Stomach (tissue), 9 donors: ENCODE measurements around the gene NRIP1. TPM values are rescaled to one million over a fixed set of nuclear protein-coding genes. Genes with fewer than 3 reads are reported as not detected.

Experiments used
- DNase-seq, 2 donors: peaks; one replicate each; pipeline versions ENCODE4 v3.0.0 to v3.0.0-alpha.2; 2013 to 2019
- H3K27ac ChIP-seq, 5 donors: fragments of 200-600 bp in 4 of 5; sonication (generic) in 4 of 5; one replicate each; pipeline ENCODE4 v1.5.1; 2013 to 2019; ENCODE audit warnings: mild to moderate bottlenecking in 1 of 5, moderate library complexity in 1 of 5
- H3K27me3 ChIP-seq, 3 donors: fragments of 200-600 bp; sonication (generic); one replicate each; pipeline ENCODE4 v1.5.1; 2017 to 2019; ENCODE audit warnings: mixed run types in 1 of 3
- H3K36me3 ChIP-seq, 4 donors: fragments of 200-600 bp; sonication (generic); 1 replicate in 3 of 4; 2 replicates in 1 of 4; pipeline ENCODE4 v1.5.1; 2016 to 2019
- H3K4me1 ChIP-seq, 4 donors: fragments of 200-600 bp; sonication (generic); one replicate each; pipeline ENCODE4 v1.5.1; 2016 to 2019
- H3K4me3 ChIP-seq, 4 donors: fragments of 200-600 bp; sonication (generic) in 3 of 4; one replicate each; pipeline ENCODE4 v1.5.1; 2016 to 2019; ENCODE audit warnings: mild to moderate bottlenecking in 1 of 4
- H3K9me3 ChIP-seq, 4 donors: fragments of 200-600 bp; sonication (generic); one replicate each; pipeline ENCODE4 v1.5.1; 2016 to 2019
- CTCF ChIP-seq, 7 experiments: fragments of 450-650 bp in 4 of 7; fragments of 200-600 bp in 3 of 7; sonication (generic) in 3 of 7; IDR thresholded peaks; one replicate each; pipeline ENCODE4 v1.5.1; 2016 to 2019; ENCODE audit warnings: antibody characterized with exemption in 7 of 7, control low read depth in 2 of 7, mild to moderate bottlenecking in 1 of 7
- EP300 ChIP-seq: sonication (generic); formaldehyde crosslinking; IDR thresholded peaks from one replicate; pipeline ENCODE4 v1.6.1; 2017; ENCODE audit warnings: antibody characterized with exemption
- POLR2A ChIP-seq, 4 donors: fragments of 450-650 bp; IDR thresholded peaks; one replicate each; pipeline ENCODE4 v1.6.1; 2016; ENCODE audit warnings: antibody characterized with exemption in 4 of 4, control low read depth in 2 of 4, mild to moderate bottlenecking in 1 of 4, moderate library complexity in 1 of 4
- POLR2AphosphoS5 ChIP-seq, 3 donors: sonication (generic); formaldehyde crosslinking; IDR thresholded peaks; one replicate each; pipeline ENCODE4 v1.6.1; 2016; ENCODE audit warnings: antibody characterized with exemption in 3 of 3
- WGBS, 5 donors: extraction: QIAGEN DNeasy Blood & Tissue Kit in 3 of 5; methylation state at CpG; one replicate each; pipeline versions ENCODE4 v1.1.5 to v1.1.7; 2013 to 2018; 5-methylcytosine and 5-hydroxymethylcytosine counted together
- intact Hi-C: fragments of 100-400 bp; cut with DNase I; formaldehyde crosslinking; loops from one replicate; pipeline ENCODE4 v1.15.1; 2023; ENCODE audit warnings: low total_unique reads
- polyA plus RNA-seq, 3 donors: library from polyadenylated mRNA; stranded (reverse); fragments of 200-250 nt; gene quantifications; one replicate each; pipeline ENCODE4 v1.2.3, GENCODE V29; 2013
- total RNA-seq, 5 donors: library from RNA; depleted of rRNA; stranded (reverse); fragments of >200 nt; gene quantifications; one replicate each; pipeline versions ENCODE4 v1.1.0 to v1.2.3, GENCODE V29; 2014 to 2016
- donor health status: healthy with polysubstance abuse.
- donor health status: Bipolar disorder and iron deficiency.
- donor health status: healthy.

Gene NRIP1
- total and polyA plus RNA-seq, 8 donors, result 3.7 to 60.4 (median 17.4) TPM

- Histone ChIP-seq H3K36me3 (no peaks in the 10 kb centered on the region), H3K27me3 (no peaks in the 10 kb centered on the region), H3K4me3 (no peak overlapping the region), H3K27ac (no peak overlapping the region), H3K4me1 (peaks cover 0 to 11% (median 0%) of the 10 kb centered on the region in 4 donors), H3K9me3 (peaks cover 0 to 8% (median 6%) of the 10 kb centered on the region in 4 donors)
- intact Hi-C loops, result no loop called here
- TF ChIP-seq CTCF (IDR thresholded peaks at IDR 0.05) (no peak), POLR2A (IDR thresholded peaks at IDR 0.05) (no peak), EP300 (no peak)
- DNase-seq, result no peak
- 71 to 99% (median 97%) methylated on average over 4 of the region's 4 CpGs for WGBS, 5 donors
These were observed 111.9 kb downstream of the NRIP1 start for GRCh38 chr21:14952916-14953315.

GRCh38 chr21:14949603-14950002 lies 115.2 kb downstream of the NRIP1 start:
- H3K4me3 ChIP-seq, result no peak overlapping the region
- H3K27ac ChIP-seq, result no peak overlapping the region
- DNase-seq, result no peak
- H3K9me3 ChIP-seq, result peaks cover 0 to 8% (median 6%) of the 10 kb centered on the region in 4 donors
- intact Hi-C loops, result no loop called here
- no peaks in the 10 kb centered on the region for H3K4me1 ChIP-seq
- H3K36me3 ChIP-seq, result no peaks in the 10 kb centered on the region
- 80 to 92% (median 88%) methylated on average over 4 of the region's 4 CpGs for WGBS, 5 donors
- TF ChIP-seq CTCF (IDR thresholded peaks at IDR 0.05) (no peak), EP300 (no peak), POLR2AphosphoS5 (IDR thresholded peaks at IDR 0.05) (no peak), POLR2A (IDR thresholded peaks at IDR 0.05) (no peak)
- no peaks in the 10 kb centered on the region for H3K27me3 ChIP-seq

GRCh38 chr21:14947613-14948160 lies 117.1 kb downstream of the NRIP1 start:
- 68 to 72% (median 70%) methylated on average over 5 of the region's 5 CpGs for WGBS, 5 donors
- Histone ChIP-seq H3K4me1 (peaks cover 0 to 5% (median 0%) of the 10 kb centered on the region in 4 donors), H3K27ac (no peak overlapping the region), H3K4me3 (no peak overlapping the region), H3K36me3 (no peaks in the 10 kb centered on the region), H3K9me3 (peaks cover 0 to 8% (median 6%) of the 10 kb centered on the region in 4 donors), H3K27me3 (no peaks in the 10 kb centered on the region)
- TF ChIP-seq POLR2A (IDR thresholded peaks at IDR 0.05), result no peak
- no peak for TF ChIP-seq EP300
- TF ChIP-seq POLR2AphosphoS5 (IDR thresholded peaks at IDR 0.05), result no peak
- no peak for TF ChIP-seq CTCF (IDR thresholded peaks at IDR 0.05)
- intact Hi-C loops, result no loop called here
- no peak for DNase-seq

- no peaks in the 10 kb centered on the region for H3K27me3 ChIP-seq
- no peak overlapping the region for H3K27ac ChIP-seq
- WGBS, 5 donors, result 66 to 76% (median 69%) methylated on average over 3 of the region's 3 CpGs
- DNase-seq, result no peak
- no peak overlapping the region for H3K4me3 ChIP-seq
- H3K9me3 ChIP-seq, result peaks cover 0 to 8% (median 6%) of the 10 kb centered on the region in 4 donors
- peaks cover 0 to 7% (median 0%) of the 10 kb centered on the region in 4 donors for H3K4me1 ChIP-seq
- TF ChIP-seq POLR2AphosphoS5 (IDR thresholded peaks at IDR 0.05), result no peak
- no peak for TF ChIP-seq EP300
- no peak for TF ChIP-seq CTCF (IDR thresholded peaks at IDR 0.05)
- no peak for TF ChIP-seq POLR2A (IDR thresholded peaks at IDR 0.05)
- intact Hi-C loops, result no loop called here
- H3K36me3 ChIP-seq, result no peaks in the 10 kb centered on the region
These were observed 119.6 kb downstream of the NRIP1 start for GRCh38 chr21:14945176-14945575.
